DMS 273 (cell line): Measurements from ENCODE around the gene SEPTIN10.
"Not testable (repeated sequence)": the region's sequence is repeated elsewhere in the genome, so short reads cannot be mapped to it uniquely, and the experiment has no call there.

Experiments used
- DNase-seq: peaks from one replicate; lab custom pipeline; 2025; ENCODE audit not compliant: unreplicated experiment; lab: John Stamatoyannopoulos, UW

The SEPTIN10 gene

DNA sequence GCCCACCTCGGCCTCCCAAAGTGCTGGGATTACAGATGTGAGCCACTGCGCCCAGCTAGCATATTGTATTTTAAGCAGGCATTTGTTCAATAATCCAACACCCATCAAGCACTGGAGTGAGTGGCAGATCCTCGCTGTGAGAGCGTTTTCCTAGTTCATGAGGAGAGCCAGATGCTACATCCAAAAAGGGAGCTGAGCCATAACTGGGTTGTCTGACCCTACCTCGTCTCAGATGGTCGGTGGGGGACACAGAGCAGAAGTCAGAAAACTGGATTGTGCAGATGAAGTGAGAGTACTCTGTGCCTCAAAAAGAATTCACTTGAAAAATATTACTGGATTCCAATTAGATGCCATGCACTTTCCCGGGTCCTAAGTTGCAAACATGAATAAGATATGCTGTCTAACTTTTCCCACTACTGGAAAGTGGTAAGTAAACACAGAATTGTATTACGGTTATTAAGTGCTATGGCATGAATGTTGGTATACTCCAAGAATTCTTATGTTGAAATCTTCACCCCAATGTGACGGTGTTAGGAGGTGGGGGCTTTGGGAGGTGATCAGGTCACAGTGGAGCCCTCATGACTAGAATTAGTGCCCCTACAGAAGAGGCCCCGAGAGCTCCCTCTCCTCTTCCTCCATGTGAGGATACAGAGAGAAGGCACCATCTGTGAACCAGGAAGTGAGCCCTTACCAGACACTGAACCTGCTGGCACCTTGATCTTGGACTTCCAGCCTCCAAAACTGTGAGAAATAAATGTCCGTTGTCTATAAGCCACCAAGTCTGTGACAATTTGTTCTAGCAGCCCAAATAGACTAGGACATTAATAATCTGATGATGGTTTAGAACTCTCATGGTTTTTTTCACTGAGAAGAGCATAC lies 21.9 kb upstream of the SEPTIN10 start:
- DNase-seq = no peak

DNA sequence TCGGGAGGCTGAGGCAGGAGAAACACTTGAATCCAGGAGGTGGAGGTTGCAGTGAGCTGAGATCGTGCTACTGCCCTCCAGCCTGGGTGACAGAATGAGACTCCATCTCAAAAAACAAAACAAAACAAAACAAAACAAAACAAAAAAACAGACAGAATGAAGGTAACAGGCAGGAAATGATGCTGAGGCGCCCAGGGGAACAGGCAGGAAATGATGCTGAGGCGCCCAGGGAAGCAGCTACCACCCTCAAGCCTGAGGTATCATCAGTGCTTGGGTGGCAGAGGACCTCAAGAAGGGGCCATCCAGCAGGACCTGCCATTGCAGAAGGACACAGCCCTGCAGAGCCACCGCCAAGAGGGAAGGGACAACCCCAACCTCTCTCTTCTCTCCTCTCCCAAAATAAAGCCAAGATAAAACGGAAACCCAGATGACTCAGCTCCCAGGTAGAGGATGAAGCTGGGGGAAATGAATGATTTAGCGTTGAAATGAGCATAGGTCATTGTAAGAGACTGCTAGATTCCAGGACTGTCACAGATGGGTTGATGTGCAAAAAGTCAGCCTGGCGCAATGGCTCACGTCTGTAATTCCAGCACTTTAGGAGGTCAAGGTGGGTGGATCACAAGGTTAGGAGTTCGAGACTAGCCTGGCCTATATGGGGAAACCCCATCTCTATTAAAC lies 19.7 kb upstream of the SEPTIN10 start:
- DNase-seq = no peak

DNA sequence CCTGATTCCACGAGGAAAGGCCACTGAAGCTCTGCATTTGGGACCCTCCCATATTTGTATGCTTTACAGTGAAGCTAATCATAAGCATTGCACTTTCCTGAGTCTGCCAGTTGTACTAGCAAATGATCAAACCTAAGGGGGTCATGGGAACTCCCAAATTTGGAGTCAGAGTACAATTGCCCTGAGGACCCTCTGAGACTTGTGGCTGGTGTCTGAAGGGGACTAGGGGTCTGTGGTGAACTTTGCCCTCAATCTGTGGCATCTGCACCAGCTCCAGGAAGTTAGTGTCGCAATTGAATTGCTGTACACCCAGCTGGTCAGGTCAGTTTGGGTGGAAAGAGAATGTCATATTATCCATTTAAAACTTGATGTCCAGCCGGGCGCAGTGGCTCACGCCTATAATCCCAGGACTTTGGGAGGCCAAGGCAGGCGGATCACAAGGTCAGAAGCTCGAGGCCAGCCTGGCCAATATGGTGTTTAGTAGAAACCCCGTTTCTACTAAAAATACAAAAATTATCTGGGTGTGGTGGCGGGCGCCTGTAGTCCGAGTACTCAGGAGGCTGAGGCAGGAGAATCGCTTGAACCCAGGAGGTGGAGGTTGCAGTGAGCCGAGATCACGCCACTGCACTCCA lies 18.5 kb upstream of the SEPTIN10 start:
- no peak for DNase-seq

DNA sequence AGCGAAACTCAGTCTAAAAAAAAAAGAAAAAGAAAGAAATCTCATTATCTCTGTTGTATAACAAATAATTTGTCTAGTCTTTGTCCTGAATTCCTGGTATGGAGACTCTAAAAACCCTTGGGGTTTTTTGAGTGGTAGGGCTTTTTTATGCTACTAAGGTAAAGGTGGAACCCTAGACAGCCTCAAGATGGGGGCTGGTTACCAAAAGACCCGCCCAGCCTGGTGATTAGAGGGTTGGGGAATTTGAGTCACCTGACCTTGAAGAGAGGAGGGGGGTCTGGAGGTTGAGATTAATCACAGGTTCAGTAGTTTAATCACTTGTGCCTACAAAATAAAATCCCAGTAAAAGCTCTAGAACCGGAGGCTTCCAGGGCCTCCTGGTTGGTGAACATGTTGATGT lies 18.0 kb upstream of the SEPTIN10 start:
- no peak for DNase-seq

DNA sequence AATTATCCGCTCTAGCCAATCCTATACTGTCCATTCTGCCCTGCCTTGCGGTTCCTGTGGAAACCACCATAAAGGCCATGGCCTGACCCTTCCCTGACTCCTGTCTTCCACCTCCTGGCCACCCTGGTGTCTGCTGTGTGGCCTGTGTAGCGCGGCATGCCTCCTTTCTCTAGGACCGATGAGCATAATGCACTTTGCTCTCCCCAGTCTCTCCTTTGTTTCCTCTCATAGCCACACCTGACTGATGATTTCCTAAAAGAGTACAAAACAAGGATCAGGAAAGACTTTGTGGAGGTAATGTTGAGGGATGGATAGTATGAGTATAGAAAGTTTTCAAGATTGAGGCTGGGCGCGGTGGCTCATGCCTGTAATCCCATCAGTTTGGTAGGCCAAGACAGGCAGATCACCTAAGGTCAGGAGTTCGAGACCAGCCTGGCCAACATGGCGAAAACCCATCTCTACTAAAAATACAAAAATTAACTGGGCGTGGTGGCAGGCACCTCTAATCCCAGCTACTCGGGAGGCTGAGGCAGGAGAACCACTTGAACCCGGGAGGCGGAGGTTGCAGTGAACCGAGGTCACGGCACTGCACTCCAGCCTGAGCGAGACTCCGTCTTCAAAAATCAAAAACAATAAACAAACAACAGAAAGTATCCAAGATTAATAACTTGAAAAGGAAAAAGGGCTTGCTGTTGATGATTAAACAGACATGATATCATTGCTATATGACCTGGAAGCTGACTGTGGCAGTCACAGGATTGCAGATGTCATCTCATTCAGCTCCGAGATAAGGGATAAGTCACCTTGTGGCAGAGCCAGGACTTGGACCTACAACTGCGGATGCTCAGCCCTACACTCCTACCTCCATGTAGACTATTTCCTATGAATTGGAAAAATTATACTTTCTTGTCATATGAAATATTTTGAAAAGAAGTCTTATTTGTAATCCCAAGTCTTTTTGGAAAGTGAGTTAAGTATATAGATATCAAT lies 17.0 kb upstream of the SEPTIN10 start:
- no peak for DNase-seq

DNA sequence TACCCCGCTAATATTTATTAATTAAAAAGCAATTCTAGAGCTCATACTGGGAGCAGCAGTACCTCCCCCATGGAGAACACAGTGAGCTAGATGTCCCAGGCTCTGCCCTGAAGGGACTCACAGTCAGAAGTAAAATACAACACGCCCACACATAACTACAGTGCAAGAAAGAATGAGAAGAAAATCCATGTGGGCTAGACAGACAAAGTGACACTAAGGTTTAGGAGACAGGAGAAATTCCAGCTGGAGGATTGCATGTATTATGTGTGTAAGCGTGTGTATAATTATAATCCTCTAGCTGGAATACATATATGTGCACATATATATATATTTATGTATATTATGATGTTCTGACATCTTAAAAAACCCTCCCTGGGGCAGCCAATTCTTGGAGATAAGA lies 16.1 kb upstream of the SEPTIN10 start:
- DNase-seq = no peak

DNA sequence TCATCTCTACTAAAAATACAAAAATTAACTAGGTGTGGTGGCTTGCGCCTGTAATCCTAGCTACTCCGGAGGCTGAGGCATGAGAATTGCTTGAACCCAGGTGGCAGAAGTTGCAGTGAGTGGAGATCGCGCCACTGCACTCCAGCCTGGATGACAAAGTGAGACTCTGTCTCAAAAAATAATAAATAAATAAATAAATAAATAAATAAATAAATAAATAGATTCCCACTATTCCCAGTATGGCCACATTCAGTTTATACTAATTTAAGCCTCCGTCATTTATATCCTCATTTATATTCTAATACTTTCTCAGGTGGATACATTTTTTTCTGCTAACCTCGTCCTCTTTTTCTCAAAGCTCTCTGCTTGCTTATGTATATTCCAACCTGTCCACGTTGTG lies 14.6 kb upstream of the SEPTIN10 start:
- DNase-seq = not testable (repeated sequence)

DNA sequence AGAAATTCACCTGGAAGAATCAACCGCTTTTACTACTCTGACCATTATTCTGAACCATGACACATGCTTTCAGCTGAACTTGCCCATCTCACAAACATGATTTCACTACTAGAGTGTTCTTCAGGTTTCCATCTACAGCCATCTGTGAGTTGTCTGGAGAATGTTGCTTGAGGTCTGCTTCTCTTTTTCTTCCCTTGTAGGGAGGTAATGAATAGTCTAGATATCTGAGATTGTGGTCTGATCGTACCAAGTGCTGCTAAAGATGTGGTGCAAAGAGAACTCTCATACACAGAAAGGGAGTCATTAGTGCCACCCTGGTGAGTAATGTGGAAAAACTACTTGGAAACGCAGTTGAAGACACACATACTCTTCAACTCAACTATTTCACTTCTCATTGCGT lies 10.6 kb upstream of the SEPTIN10 start:
- no peak for DNase-seq

DNA sequence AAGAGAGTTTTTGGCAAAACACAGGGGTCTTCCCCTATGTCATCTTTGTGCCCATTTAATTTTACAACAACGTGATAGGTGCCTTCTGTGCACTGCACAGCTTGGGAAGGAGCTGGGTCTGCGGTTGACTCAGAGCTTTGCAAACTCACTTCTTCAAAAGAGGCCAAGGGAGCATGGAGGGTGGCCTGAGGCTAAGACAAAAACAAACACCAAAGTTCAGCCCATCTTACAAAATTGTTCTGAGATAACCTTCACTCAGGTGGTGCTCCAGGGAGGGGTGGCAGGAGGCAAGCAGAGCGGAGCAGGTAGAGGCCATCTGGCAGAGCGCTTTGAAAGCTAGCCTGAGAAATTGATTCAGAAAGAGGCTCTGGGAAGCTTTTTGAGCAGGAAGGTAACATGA lies 10.2 kb upstream of the SEPTIN10 start:
- DNase-seq = no peak

DNA sequence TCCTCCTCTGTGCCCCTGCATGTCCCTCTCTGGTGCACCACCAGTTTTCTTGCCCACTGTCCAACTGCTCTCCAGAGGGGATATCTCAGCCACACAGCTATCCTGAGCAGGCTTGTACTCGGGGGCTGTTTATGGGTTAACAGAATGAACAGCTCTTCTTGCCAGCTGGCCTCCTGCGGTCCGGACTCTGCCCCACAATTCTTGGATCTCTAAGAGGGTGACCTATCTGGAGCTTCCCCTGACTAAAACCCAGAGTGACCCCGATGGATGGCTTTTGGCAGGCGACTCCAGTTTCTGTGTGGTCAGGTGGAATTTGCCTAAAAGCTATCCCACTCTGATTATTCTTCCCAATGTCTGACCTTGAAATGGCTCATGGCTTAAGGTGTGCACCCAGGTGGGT lies 9.5 kb upstream of the SEPTIN10 start:
- DNase-seq = no peak

DNA sequence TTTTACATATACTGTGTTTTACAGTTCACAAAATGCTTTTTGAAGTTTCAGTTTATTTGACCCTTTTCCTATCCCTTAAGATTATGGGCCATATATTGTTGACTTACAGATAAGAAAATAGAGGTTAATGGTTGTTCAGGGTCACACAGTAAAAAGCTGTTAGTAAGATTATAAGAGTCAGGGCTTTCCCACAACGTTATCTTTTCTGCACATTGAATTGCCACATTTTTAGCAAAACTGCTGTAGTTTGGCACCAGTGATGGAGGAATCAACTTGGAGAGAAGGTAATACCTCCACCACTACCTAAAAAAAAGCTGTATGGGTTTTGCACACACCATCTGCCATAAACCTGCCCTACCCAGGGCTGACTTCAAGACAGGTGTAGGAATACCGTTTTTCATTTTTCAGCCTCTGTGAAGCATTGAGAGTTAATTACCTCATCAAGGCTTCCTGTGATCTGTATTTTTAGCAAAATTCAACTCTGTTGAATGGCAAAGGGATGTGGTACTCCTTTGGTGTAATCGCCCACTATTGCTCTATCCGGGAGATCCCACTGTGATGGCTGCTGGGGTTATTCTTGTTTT lies 5.4 kb upstream of the SEPTIN10 start:
- DNase-seq = no peak

DNA sequence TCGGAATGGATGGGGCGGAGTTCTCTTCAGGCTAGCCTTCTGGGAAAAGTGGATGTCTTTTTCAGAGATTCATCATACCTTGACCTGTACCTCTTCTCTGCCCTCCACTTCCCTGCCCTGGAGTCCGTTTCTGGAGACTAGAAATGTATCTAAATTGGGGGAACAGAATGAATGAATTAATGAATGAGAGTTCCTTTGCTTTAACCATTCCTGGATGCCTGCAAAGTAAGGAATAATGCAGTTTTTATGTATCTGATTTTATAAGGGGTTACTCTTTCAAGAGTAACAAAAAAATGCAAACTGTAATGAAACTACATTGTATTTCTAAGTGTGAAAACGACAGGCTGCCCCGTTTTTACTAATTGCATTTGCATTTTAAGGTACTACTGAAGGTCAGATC lies 2.4 kb upstream of the SEPTIN10 start:
- DNase-seq = no peak

DNA sequence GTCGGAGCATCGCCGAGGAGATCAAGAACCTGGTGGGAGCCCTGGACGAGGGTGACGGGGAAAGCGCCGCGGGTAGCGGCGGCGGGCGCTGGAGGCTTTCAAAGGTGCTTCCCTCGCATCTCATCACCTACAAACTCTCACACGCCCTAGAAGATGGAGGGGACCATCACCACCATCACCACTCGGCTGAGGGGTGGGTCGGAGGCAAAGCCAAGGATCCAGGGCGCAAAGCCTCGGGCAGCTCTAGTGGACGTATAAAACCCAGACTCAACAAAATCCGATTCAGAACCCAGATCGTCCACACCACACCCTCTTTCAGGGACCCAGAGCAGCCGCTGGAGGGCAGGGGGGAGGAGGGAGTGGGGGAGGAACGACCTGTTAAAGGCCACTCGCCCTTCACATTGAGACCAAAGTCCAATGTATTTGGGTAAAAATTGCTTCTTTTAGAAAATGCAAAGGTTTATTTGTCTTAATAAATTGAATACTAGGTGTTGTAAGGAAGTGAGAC lies 1.9 kb upstream of the SEPTIN10 start:
- peak; percentile 66 for DNase-seq

DNA sequence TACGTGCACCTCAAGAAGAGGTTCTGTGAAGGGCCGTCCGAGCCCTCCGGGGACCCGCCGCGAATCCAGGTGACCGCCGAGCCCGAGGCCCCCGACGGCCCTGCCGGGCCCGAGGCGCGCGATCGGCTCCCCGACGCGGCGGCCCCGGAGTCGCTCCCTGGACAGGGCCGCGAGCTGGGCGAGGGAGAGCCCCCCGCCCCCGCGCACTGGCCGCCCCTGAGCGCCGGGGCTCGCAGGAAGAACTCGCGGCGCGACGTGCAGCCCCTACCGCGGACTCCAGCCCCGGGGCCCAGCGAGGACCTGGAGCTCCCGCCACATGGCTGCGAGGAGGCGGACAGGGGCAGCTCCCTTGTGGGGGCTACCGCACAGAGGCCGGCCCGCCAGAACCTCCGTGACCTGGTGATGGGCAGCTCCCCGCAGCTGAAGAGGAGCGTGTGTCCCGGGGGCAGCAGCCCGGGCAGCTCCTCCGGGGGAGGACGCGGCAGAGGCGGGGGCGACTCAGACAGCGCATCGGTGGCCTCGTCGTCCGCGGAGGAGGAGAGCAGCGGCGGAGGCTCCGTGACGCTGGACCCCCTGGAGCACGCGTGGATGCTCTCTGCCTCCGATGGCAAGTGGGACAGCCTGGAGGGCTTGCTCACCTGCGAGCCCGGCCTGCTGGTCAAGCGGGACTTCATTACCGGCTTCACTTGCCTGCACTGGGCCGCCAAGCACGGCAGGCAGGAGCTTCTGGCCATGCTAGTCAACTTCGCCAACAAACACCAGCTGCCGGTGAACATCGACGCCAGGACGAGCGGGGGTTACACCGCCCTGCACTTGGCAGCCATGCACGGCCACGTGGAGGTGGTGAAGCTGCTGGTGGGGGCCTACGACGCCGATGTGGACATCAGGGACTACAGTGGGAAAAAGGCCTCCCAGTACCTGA lies 1.2 kb upstream of the SEPTIN10 start:
- peak; percentile 86 for DNase-seq

DNA sequence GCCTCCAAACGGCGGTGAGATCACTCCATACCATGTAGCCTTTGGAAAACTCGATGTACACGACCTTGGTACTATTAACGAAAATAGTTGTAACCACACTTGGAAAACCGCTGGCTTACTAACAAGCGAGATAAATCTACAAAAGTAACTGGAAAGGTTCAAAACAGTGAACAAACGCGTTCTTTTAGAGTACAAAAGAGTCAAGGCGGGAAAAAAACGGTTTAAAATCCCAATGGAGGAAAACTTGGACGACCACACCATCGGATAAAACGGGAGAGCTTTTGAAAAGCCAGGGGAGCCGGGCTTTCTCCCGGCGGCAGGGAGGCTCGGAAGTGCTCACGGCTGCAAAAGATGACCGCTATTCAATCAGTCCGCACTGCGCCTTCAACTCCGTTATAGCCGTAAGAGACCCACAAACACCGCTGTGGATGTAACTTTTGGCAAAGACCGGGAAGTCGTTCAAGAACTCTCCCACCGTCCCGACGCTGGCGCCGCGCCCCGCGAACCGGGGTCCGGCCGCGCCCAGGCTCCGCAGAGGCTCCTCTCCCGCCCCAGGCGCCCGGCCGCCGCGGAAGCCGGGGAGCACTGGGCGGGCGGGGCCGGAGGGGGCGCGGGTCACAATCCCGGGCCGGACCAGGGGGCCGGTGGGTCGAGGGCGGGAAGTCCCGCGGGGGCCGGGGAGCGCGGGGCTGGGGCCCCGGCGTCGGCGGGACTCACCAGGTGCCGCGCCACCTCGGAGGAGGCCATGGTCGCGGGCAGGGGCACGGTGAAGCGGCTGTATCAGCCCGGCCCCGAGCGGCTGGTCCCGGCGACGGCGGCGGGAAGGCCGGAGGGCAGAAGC lies 465 bp downstream of the SEPTIN10 start:
- peak; percentile 78 for DNase-seq

DNA sequence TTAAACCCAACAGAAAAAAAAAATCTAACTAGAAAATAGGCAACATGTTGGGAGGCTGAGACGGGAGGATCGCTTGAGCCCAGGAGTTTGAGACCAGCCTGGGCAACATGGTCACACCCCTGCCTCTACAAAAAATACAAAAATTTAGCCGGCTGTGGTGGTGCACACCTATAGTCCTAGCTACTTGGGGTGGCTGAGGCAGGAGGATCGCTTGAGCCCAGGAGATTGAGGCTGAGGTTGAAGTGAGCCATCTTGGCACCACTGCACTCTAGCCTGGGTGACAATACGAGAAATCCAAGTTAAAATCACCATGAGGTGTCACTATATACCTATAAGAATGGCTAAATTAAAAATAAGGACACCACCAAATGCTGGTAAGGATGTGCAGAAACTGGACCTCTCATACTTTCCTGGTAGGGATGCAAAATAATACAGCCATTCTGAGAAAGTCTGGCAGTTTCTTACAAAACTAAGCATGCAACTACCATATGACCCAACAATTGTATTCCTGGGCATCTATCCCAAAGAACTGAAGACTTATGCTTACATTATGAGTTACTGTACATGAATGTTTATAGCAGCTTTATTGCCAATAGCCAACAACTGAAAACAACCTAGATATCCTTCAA lies 2.2 kb downstream of the SEPTIN10 start:
- peak; percentile 56 for DNase-seq

DNA sequence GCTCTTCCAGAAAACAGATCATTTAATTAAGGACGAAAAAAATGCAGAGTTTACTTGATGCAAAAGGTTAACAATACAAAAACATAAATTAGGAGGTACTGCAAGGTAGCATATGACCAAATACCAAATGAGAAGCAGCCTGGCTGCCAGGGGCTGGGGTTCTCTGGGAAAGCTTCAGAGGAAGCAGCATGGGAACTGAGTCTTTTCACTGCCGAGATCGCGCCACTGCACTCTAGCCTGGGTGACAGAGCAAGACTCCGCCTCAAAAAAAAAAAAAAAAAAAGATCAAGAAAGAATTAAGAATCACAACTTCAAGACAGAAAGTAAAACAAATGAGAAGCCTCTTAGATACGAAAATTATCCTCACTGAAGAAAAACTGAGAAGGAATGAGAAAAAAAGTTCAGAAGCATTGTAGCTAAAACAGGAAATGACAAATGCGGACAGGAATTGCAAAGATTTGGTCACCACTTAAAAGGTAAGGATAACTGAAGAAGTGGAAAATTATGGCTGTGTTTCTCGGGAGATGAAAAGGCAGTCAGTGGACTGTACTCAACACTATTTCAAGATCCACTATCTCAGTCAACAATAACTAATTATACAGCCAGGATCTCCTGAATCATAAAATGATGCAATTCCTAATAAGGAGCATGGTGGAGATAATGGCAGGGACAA lies 4.3 kb downstream of the SEPTIN10 start:
- no peak for DNase-seq
